Mesothelial cell of epicardium (in vitro differentiated cells): Measurements from ENCODE around the gene CD84. TPM values are rescaled to one million over a fixed set of nuclear protein-coding genes. Genes with fewer than 3 reads are reported as not detected.
"Not testable (repeated sequence)": the region's sequence is repeated elsewhere in the genome, so short reads cannot be mapped to it uniquely, and the experiment has no call there.

Experiments
- DNase-seq, 2 experiments: peaks; one replicate each; pipeline ENCODE4 v3.0.0; 2021; ENCODE audit warnings: low spot score in 2 of 2; ENCODE audit not compliant: unreplicated experiment in 2 of 2
- H3K27ac Mint-ChIP-seq: 2 replicates; pipeline ENCODE4 v1.8.0; 2021; ENCODE audit warnings: mixed read lengths
- H3K27me3 Mint-ChIP-seq: 2 replicates; pipeline ENCODE4 v1.8.0; 2021; ENCODE audit warnings: low read depth, mixed read lengths
- H3K36me3 Mint-ChIP-seq: 2 replicates; pipeline ENCODE4 v1.8.0; 2021; ENCODE audit warnings: mixed read lengths
- H3K4me1 Mint-ChIP-seq: 2 replicates; pipeline ENCODE4 v1.8.0; 2021; ENCODE audit warnings: mixed read lengths
- H3K4me3 Mint-ChIP-seq: 2 replicates; pipeline ENCODE4 v1.8.0; 2021; ENCODE audit warnings: mild to moderate bottlenecking, moderate library complexity, mixed read lengths
- H3K9me3 Mint-ChIP-seq: 2 replicates; pipeline ENCODE4 v1.8.0; 2021; ENCODE audit warnings: mixed read lengths
- CTCF ChIP-seq: fragments of 200-600 bp; sonication (generic); IDR thresholded peaks from one replicate; pipeline ENCODE4 v1.5.0; 2021; ENCODE audit warnings: antibody characterized with exemption; ENCODE audit not compliant: unreplicated experiment
- total RNA-seq: library from RNA; stranded (reverse); gene quantifications from 3 replicates; pipeline ENCODE4 v1.2.1, GENCODE V29; 2021

The CD84 gene
- total RNA-seq, 1 donor from 2014 or later, result not detected

DNA sequence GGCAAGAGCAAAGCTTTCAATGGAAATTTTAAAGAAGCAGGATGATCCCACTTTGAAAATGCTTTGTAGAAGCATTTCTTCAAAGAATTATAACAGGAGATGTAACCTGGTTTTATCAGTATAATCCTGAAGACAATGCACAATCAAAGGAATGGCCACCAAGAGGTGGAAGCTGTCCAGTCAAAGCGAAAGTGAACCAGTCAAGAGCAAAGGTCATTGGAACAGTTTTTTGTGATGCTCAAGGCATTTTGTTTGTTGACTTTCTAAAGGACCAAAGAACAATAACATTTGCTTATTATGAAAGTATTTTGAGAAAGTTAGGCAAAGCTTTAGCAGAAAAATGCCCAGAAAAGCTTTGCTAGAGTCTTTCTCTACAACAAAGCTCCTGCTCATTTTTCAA is 5.5 kb upstream of the CD84 start:
- no peak for TF ChIP-seq CTCF
- Mint-ChIP-seq H3K4me1 (no peaks in the 10 kb centered on the region), H3K27ac (no peak overlapping the region), H3K36me3 (no peaks in the 10 kb centered on the region), H3K4me3 (no peak overlapping the region), H3K27me3 (no peaks in the 10 kb centered on the region), H3K9me3 (peaks cover 16% of the 10 kb centered on the region)
- no peak for DNase-seq

DNA sequence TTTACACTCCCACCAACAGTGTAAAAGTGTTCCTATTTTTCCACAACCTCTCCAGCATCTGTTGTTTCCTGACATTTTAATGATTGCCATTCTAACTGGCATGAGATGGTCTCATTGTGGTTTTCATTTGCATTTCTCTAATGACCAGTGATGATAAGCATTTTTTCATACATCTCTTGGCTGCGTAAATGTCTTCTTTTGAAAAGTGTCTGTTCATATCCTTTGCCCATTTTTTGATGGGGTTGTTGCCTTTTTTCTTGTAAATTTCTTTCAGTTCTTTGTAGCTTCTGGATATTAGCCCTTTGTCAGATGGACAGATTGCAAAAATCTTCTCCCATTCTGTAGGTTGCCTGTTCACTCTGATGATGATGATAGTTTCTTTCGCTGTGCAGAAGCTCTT is 3.7 kb upstream of the CD84 start:
- not testable (repeated sequence) for H3K4me1 Mint-ChIP-seq, DNase-seq, H3K27me3 Mint-ChIP-seq, H3K27ac Mint-ChIP-seq, H3K4me3 Mint-ChIP-seq, H3K36me3 Mint-ChIP-seq
- peaks cover 16% of the 10 kb centered on the region for H3K9me3 Mint-ChIP-seq

DNA sequence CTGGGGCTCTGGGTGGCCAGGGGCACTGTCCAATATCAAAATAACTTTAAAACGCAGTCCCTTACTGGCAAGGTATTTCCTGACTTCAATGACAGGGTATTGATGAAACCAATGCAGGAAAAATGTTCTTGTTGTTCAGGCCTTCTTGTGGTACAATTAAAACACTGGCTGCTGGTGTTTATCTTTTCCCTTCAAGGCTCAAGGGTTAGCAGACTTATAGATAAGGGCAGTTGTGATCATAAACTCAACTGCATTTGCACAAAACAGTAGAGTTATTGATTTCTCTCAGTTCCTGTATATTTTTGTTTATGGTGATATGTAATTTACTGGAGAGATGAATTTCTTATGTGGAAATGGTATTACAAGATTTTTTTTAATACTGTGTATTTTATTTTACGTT is 2.7 kb upstream of the CD84 start:
- no peaks in the 10 kb centered on the region for H3K36me3 Mint-ChIP-seq
- H3K4me3 Mint-ChIP-seq, result no peak overlapping the region
- DNase-seq, result no peak
- H3K27ac Mint-ChIP-seq, result no peak overlapping the region
- peaks cover 16% of the 10 kb centered on the region for H3K9me3 Mint-ChIP-seq
- TF ChIP-seq CTCF, result no peak
- no peaks in the 10 kb centered on the region for H3K4me1 Mint-ChIP-seq
- H3K27me3 Mint-ChIP-seq, result peaks cover 11% of the 10 kb centered on the region

DNA sequence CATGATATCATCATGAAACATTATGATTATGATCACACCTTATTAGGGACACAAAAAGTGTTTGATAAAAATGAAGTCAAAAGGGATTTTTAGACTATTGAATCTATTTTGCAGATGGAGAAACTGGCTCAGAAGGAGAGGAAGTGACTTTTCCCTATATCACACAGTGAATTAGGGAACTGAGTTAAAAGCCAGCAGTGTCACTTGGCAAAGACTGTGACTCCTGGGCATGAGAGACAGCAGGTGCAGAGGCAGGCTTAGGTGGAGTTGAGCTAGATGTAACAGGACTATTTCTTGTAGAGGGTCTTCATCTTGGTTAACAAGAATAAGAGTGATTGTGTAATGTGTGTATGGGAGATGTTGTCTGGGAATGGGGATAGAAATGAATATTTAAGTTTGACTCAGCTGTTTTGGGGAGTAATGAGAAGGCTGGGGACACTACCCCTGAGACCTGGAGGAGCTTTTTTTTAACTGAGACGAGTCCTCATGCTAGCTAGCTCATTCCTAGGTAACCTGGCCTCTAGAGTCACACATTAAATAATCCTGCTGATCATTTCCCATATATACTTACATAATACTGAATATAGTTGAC is 1.0 kb upstream of the CD84 start:
- Mint-ChIP-seq H3K27ac (no peak overlapping the region), H3K4me1 (no peaks in the 10 kb centered on the region), H3K36me3 (no peaks in the 10 kb centered on the region), H3K27me3 (peaks cover 13% of the 10 kb centered on the region), H3K4me3 (no peak overlapping the region), H3K9me3 (peaks cover 16% of the 10 kb centered on the region)
- no peak for TF ChIP-seq CTCF
- DNase-seq, result no peak

GRCh38 chr1:160578525-160579191 is 638 bp downstream of the CD84 start:
- Mint-ChIP-seq H3K27me3 (peaks cover 22% of the 10 kb centered on the region), H3K4me3 (no peak overlapping the region), H3K9me3 (peaks cover 11% of the 10 kb centered on the region), H3K4me1 (no peaks in the 10 kb centered on the region), H3K36me3 (no peaks in the 10 kb centered on the region), H3K27ac (no peak overlapping the region)
- DNase-seq, result no peak
- no peak for TF ChIP-seq CTCF

DNA sequence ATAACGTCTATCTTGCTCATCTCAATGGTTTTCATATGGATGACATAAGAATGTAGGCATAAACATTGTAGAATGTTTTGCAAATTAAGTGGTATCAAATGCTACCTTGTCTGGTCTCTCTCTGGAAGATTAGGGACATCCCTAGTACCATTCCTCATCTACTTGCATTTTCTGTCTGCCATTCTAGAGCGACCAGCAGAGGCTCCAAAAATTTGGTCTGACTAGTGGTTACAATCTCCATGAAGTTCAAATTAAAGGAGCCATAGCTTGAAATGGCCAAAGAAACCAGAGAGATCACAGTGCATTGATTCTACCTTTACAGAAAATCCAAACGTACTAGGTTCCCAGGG is 1.1 kb downstream of the CD84 start:
- Mint-ChIP-seq H3K27ac (no peak overlapping the region), H3K4me1 (no peaks in the 10 kb centered on the region), H3K27me3 (peaks cover 27% of the 10 kb centered on the region), H3K36me3 (no peaks in the 10 kb centered on the region), H3K4me3 (no peak overlapping the region), H3K9me3 (peaks cover 6% of the 10 kb centered on the region)
- DNase-seq, result no peak
- TF ChIP-seq CTCF, result no peak
